ENCODE data around the gene PCMTD2. TPM values are rescaled to one million over a fixed set of nuclear protein-coding genes. Genes with fewer than 3 reads are reported as not detected.

The PCMTD2 gene
- total RNA-seq, 2 experiments from 2014 or later, result 47.0 to 51.7 TPM

- Histone ChIP-seq H3K4me1 (ENCODE audit: insufficient read depth, low read length, poor library complexity, severe bottlenecking) (peaks cover 28% of the 10 kb centered on the region), H3K4me2 (ENCODE audit: low read length) (peak overlapping the region; percentile 93), H3K27ac (ENCODE audit: low read depth, low read length, poor library complexity, severe bottlenecking) (peak overlapping the region; percentile 57), H4K20me1 (ENCODE audit: insufficient read depth, low read length) (no peaks in the 10 kb centered on the region), H3K9me3 (ENCODE audit: low read length) (no peaks in the 10 kb centered on the region), H2AFZ (ENCODE audit: low read length) (peak overlapping the region; percentile 58; the same call in 1 of the 2 replicates), H3K4me3 (ENCODE audit: low read depth, low read length, poor library complexity, severe bottlenecking) (peak overlapping the region; percentile 95), H3K79me2 (ENCODE audit: insufficient read depth, low read depth, low read length) (peaks cover 15% of the 10 kb centered on the region; the same call in 1 of the 2 replicates), H3K36me3 (ENCODE audit: insufficient read depth, low read length) (0 out of 2 replicates have a peak, but pooled peaks cover 4% of the 10 kb centered on the region), H3K9me2 (ENCODE audit: insufficient read depth, low read length) (no peaks in the 10 kb centered on the region)
- no peak for TF ChIP-seq EZH2phosphoT487 (IDR thresholded peaks at IDR 0.05; ENCODE audit: borderline replicate concordance, low read depth, low read length)
- no peak for TF ChIP-seq CTCF (conservative IDR thresholded peaks at IDR 0.05; ENCODE audit: low read length)
- ChIA-PET POLR2A (interaction anchor here (0.9 to 2.0 kb wide), 3 partner anchors 9 to 289 kb away, joined by 3 to 5 read pairs (median 3); no protein-coding TSS in a partner anchor), CTCF (ENCODE audit: unreplicated experiment) (interaction anchor here (0.6 to 1.1 kb wide), 3 partner anchors 13 to 1678 kb away, joined by 3 to 11 read pairs (median 4); no protein-coding TSS in a partner anchor)
- BruUV-seq (replicated peaks), result TSS peak; percentile 59
- intact Hi-C loops (cut with micrococcal nuclease; ENCODE audit: unreplicated experiment), result no loop called here
- DNase-seq (ENCODE audit: low spot score), result no peak
Observed at GRCh38 chr20:64256282-64256935, 861 bp downstream of the PCMTD2 start.

- no peak overlapping the region for H3K27ac ChIP-seq (ENCODE audit: low read depth, low read length, poor library complexity, severe bottlenecking)
- H3K4me3 ChIP-seq (ENCODE audit: low read depth, low read length, poor library complexity, severe bottlenecking), result peak overlapping the region; percentile 95
- intact Hi-C loops (cut with micrococcal nuclease; ENCODE audit: unreplicated experiment), result no loop called here
- ChIA-PET POLR2A (interaction anchor here (0.9 kb wide), 1 partner anchor 20 kb away, joined by 3 read pairs; no protein-coding TSS in a partner anchor), CTCF (ENCODE audit: unreplicated experiment) (no interaction called here)
- no peaks in the 10 kb centered on the region for H4K20me1 ChIP-seq (ENCODE audit: insufficient read depth, low read length)
- H3K9me2 ChIP-seq (ENCODE audit: insufficient read depth, low read length), result no peaks in the 10 kb centered on the region
- H3K79me2 ChIP-seq (ENCODE audit: insufficient read depth, low read depth, low read length), result peaks cover 15% of the 10 kb centered on the region; the same call in 1 of the 2 replicates
- H3K9me3 ChIP-seq (ENCODE audit: low read length), result no peaks in the 10 kb centered on the region
- H3K36me3 ChIP-seq (ENCODE audit: insufficient read depth, low read length), result peaks cover 8% of the 10 kb centered on the region; the same call in 1 of the 2 replicates
- DNase-seq (ENCODE audit: low spot score), result no peak
- peak overlapping the region; percentile 93 for H3K4me2 ChIP-seq (ENCODE audit: low read length)
- peaks cover 28% of the 10 kb centered on the region for H3K4me1 ChIP-seq (ENCODE audit: insufficient read depth, low read length, poor library complexity, severe bottlenecking)
- no TSS peak for BruUV-seq (replicated peaks)
- TF ChIP-seq EZH2phosphoT487 (IDR thresholded peaks at IDR 0.05; ENCODE audit: borderline replicate concordance, low read depth, low read length), result no peak
- TF ChIP-seq CTCF (conservative IDR thresholded peaks at IDR 0.05; ENCODE audit: low read length), result no peak
- no peak overlapping the region for H2AFZ ChIP-seq (ENCODE audit: low read length)
Observed at GRCh38 chr20:64257107-64257757, 1.7 kb downstream of the PCMTD2 start.

Data from OCI-LY7 (cell line).